HepG2 (cell line): ENCODE measurements around the gene SOX5. TPM values are rescaled to one million over a fixed set of nuclear protein-coding genes. Genes with fewer than 3 reads are reported as not detected.

ENCODE experiments used
- ATAC-seq: fragments of 200-7000 bp; cut with Tn5 transposase; 3 replicates; pipeline ENCODE4 v1.9.1; 2020; ENCODE audit warnings: mild to moderate bottlenecking, moderate library complexity
- BruUV-seq: library from RNA; stranded (reverse); fragments of 400-500 nt; replicated peaks from 2 replicates; lab custom pipeline; 2021; lab: Mats Ljungman, UMichigan
- CTCF ChIA-PET: fragments of 300-600 bp; formaldehyde crosslinking; extraction: SDS; loops from one replicate; lab custom pipeline; 2021; ENCODE audit warnings: low total read pairs, inconsistent platforms, low intra/inter-chr PET ratio; lab: Yijun Ruan, JAX
- POLR2A ChIA-PET: fragments of 350-600 bp; sonication (Branson Sonifier 250); formaldehyde crosslinking; loops from one replicate; lab custom pipeline; 2020; ENCODE audit warnings: antibody characterized with exemption, inconsistent platforms; lab: Yijun Ruan, JAX
- DNase-seq: peaks from one replicate; pipeline ENCODE4 v3.0.0-alpha.2; 2015; ENCODE audit warnings: low spot score
- FAIRE-seq: peaks from 3 replicates; lab custom pipeline; 2011; peaks lifted over from hg19 to GRCh38; lab: Jason Lieb, UNC
- H2AFZ ChIP-seq: one replicate; pipeline ENCODE4 v1.6.1; 2011; ENCODE audit warnings: low read length, inconsistent platforms
- H3K27ac ChIP-seq: fragments of 300-600 bp; 3 replicates; pipeline ENCODE4 v1.8.0; 2011; ENCODE audit warnings: mixed run types, mild to moderate bottlenecking, mixed read lengths, low read length, inconsistent platforms; ENCODE audit not compliant: insufficient read depth; ENCODE audit errors: extremely low read length
- H3K27me3 ChIP-seq, 2 experiments: fragments of 200-600 bp in 1 of 2; 2 replicates in 1 of 2; 3 replicates in 1 of 2; pipeline versions ENCODE4 v1.6.0 to v1.8.0; 2011; ENCODE audit warnings: low read length in 2 of 2, mild to moderate bottlenecking in 2 of 2, moderate library complexity in 2 of 2, inconsistent platforms in 1 of 2; ENCODE audit not compliant: insufficient read depth in 2 of 2, control insufficient read depth in 1 of 2
- H3K36me3 ChIP-seq, 2 experiments: fragments of 200-600 bp in 1 of 2; replicated peaks in 1 of 2; 2 replicates in 1 of 2; 3 replicates in 1 of 2; pipeline versions ENCODE4 v1.5.1 to v1.8.0; 2011; ENCODE audit warnings: low read length in 2 of 2, inconsistent platforms in 1 of 2; ENCODE audit not compliant: insufficient read depth in 2 of 2, control insufficient read depth in 1 of 2
- H3K4me1 ChIP-seq: 2 replicates; pipeline ENCODE4 v1.5.1; 2012; ENCODE audit warnings: low read length, inconsistent platforms; ENCODE audit not compliant: insufficient read depth
- H3K4me2 ChIP-seq: 2 replicates; pipeline ENCODE4 v1.6.0; 2011; ENCODE audit warnings: low read depth, low read length, inconsistent platforms
- H3K4me3 ChIP-seq, 3 experiments: fragments of 200-600 bp in 1 of 3; sonication (generic), shearing (Covaris generic) in 1 of 3; replicated peaks in 1 of 3; 2 replicates each; pipeline ENCODE4 v1.5.1; 2011 to 2016; ENCODE audit warnings: low read length in 3 of 3, inconsistent platforms in 2 of 3, low read depth in 2 of 3, mild to moderate bottlenecking in 2 of 3, control low read depth in 1 of 3, mixed read lengths in 1 of 3; ENCODE audit not compliant: insufficient read depth in 1 of 3
- H3K79me2 ChIP-seq: one replicate; pipeline ENCODE4 v1.6.1; 2011; ENCODE audit warnings: low read length, inconsistent platforms; ENCODE audit not compliant: insufficient read depth
- H3K9ac ChIP-seq: 2 replicates; pipeline ENCODE4 v1.6.0; 2011; ENCODE audit warnings: mild to moderate bottlenecking, low read depth, low read length, inconsistent platforms; ENCODE audit not compliant: insufficient read depth
- H3K9me3 ChIP-seq: 2 replicates; pipeline ENCODE4 v1.5.1; 2012; ENCODE audit warnings: mild to moderate bottlenecking, low read length
- H4K20me1 ChIP-seq: 2 replicates; pipeline ENCODE4 v1.6.0; 2011; ENCODE audit warnings: inconsistent platforms, mild to moderate bottlenecking, low read length, moderate library complexity; ENCODE audit not compliant: insufficient read depth
- CREM ChIP-seq, 2 experiments: sonication (generic) in 1 of 2; formaldehyde crosslinking in 1 of 2; IDR thresholded peaks; 2 replicates each; pipeline versions ENCODE4 v1.4.0 to v1.6.1; 2016 to 2020; ENCODE audit warnings: antibody characterized with exemption in 1 of 2, mild to moderate bottlenecking in 1 of 2, missing genetic modification reagents in 1 of 2
- MAFF ChIP-seq: IDR thresholded peaks from 2 replicates; pipeline ENCODE4 v1.6.1; 2011; ENCODE audit warnings: low read depth, low read length, improper control_type of control experiment
- MAFK ChIP-seq, 2 experiments: IDR thresholded peaks in 1 of 2; conservative IDR thresholded peaks in 1 of 2; 2 replicates each; pipeline ENCODE4 v1.6.1; 2011; ENCODE audit warnings: improper control_type of control experiment in 2 of 2, low read length in 2 of 2
- NFE2 ChIP-seq: sonication (generic); formaldehyde crosslinking; IDR thresholded peaks from 2 replicates; pipeline ENCODE4 v1.4.0; 2020; ENCODE audit warnings: missing genetic modification reagents
- RFX5 ChIP-seq: IDR thresholded peaks from 2 replicates; pipeline ENCODE4 v1.6.1; 2011; ENCODE audit warnings: low read depth, low read length, improper control_type of control experiment
- RNF219 ChIP-seq: sonication (generic); formaldehyde crosslinking; IDR thresholded peaks from 2 replicates; pipeline ENCODE4 v1.5.0; 2020; ENCODE audit warnings: mild to moderate bottlenecking, missing genetic modification reagents
- SAFB2 ChIP-seq: sonication (generic); formaldehyde crosslinking; IDR thresholded peaks from 2 replicates; pipeline ENCODE4 v1.5.1; 2020; ENCODE audit warnings: missing genetic modification reagents, low read depth, mild to moderate bottlenecking, borderline replicate concordance
- SKIL ChIP-seq: sonication (generic); formaldehyde crosslinking; IDR thresholded peaks from 2 replicates; pipeline ENCODE4 v1.8.0; 2022; ENCODE audit warnings: missing genetic modification reagents, mild to moderate bottlenecking, moderate library complexity, borderline replicate concordance
- ZSCAN20 ChIP-seq: sonication (generic); formaldehyde crosslinking; IDR thresholded peaks from 2 replicates; pipeline ENCODE4 v1.4.0; 2020; ENCODE audit warnings: missing genetic modification reagents, mild to moderate bottlenecking, borderline replicate concordance
- in situ Hi-C: cut with HindIII; loops from 2 replicates; pipeline ENCODE4 v1.10.0; 2017; ENCODE audit warnings: low pct_unique_long_range_greater_than_20kb; ENCODE audit not compliant: extremely low pct_ligation_motif_present
- intact Hi-C: fragments of 100-400 bp; cut with micrococcal nuclease; formaldehyde crosslinking; loops from one replicate; pipeline ENCODE4 v1.10.0; 2022; ENCODE audit not compliant: unreplicated experiment
- polyA plus RNA-seq, 8 experiments: library from polyadenylated mRNA; depleted of rRNA in 3 of 8; stranded (reverse) in 7 of 8; unstranded in 1 of 8; fragments of >200 nt; fragmentation: Illumina TruSeq in 4 of 8; extraction: Trizol in 4 of 8; gene quantifications; 2 replicates each; pipeline versions ENCODE4 v1.2.1 to v1.2.3, GENCODE V29; 2011 to 2016; ENCODE audit warnings: low read depth in 4 of 8, missing spikeins in 1 of 8, mixed read lengths in 1 of 8; ENCODE audit not compliant: insufficient read depth in 1 of 8
- total RNA-seq, 5 experiments: library from RNA; depleted of rRNA; stranded (reverse); fragments of >200 nt; fragmentation: Illumina TruSeq; extraction: Trizol; gene quantifications; 2 replicates each; pipeline ENCODE4 v1.2.3, GENCODE V29; 2016; ENCODE audit warnings: low read depth in 1 of 5

SOX5 gene
- total and polyA plus RNA-seq, 2 of the 13 experiments (the other 11 are each of a cell fraction or from before 2014, with no cell fraction given): 18.5 to 76.4 TPM

GRCh38 chr12:23550753-23551152, 398.7 kb downstream of the SOX5 start (continued):
- no peak for TF ChIP-seq SKIL
- TF ChIP-seq RNF219 (CRISPR knock-in tag): no peak
- no peak for TF ChIP-seq ZSCAN20 (CRISPR knock-in tag)
- TF ChIP-seq CREM (IDR thresholded peaks at IDR 0.05): no peak
- no peak for TF ChIP-seq CREM (CRISPR knock-in tag; IDR thresholded peaks at IDR 0.05)
- TF ChIP-seq SAFB2 (CRISPR knock-in tag): no peak
- TF ChIP-seq RFX5: no peak

- DNase-seq (no peak), FAIRE-seq (no peak), ATAC-seq (no peak)
- Histone ChIP-seq H4K20me1 (no peaks in the 10 kb centered on the region), H3K4me1 (peaks cover 8% of the 10 kb centered on the region), H3K79me2 (no peaks in the 10 kb centered on the region), H2AFZ (no peak overlapping the region), H3K4me2 (no peak overlapping the region), H3K27ac (no peak overlapping the region), H3K9me3 (no peaks in the 10 kb centered on the region), H3K4me3 (no peak overlapping the region), H3K9ac (no peak overlapping the region), H3K36me3 (peaks cover 10 to 30% of the 10 kb centered on the region in 2 experiments; a peak in 4 of 5 replicates), H3K27me3 (no peaks in the 10 kb centered on the region)
- CTCF ChIA-PET: no interaction called here
- intact Hi-C loops: no loop called here
- TF ChIP-seq NFE2 (CRISPR knock-in tag): no peak
- TF ChIP-seq MAFF: 0 out of 2 replicates have a peak, but pooled peaks have one; percentile 9
- peak; percentile 29 to 53; a peak in 3 of 4 replicates for TF ChIP-seq MAFK (conservative IDR thresholded peaks at IDR 0.05 in 1 of 2, IDR thresholded peaks at IDR 0.05 in 1 of 2; ENCODE audit: low read length in 2 of 2)
- in situ Hi-C loops: no loop called here
- POLR2A ChIA-PET: no interaction called here
- BruUV-seq: no TSS peak
Observed at GRCh38 chr12:23548742-23549141, 400.7 kb downstream of the SOX5 start.
